ENCODE data around the gene MYOCD.

The MYOCD gene

DNA sequence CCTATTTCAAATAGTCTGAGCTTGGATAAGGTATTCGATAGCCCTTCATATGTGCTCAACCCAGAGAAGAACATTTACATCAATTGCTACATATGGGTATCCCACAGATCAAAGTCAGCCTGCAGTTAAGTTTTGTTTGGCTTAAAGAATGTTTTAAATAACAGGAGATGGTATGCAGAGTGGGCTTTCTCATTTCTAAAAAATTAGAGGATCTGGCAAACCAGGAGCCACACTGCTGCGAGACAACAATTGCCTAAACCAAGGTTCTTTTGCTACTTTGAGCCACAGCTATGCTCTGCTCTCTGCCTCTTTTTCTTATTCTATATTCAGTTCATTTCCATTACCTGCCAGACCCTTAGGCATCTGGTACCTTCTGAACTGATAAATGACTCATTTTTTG is 93.4 kb downstream of the MYOCD start:
- DNase-seq (ENCODE audit: low read depth), result no peak
- TF ChIP-seq, protein P1, sequence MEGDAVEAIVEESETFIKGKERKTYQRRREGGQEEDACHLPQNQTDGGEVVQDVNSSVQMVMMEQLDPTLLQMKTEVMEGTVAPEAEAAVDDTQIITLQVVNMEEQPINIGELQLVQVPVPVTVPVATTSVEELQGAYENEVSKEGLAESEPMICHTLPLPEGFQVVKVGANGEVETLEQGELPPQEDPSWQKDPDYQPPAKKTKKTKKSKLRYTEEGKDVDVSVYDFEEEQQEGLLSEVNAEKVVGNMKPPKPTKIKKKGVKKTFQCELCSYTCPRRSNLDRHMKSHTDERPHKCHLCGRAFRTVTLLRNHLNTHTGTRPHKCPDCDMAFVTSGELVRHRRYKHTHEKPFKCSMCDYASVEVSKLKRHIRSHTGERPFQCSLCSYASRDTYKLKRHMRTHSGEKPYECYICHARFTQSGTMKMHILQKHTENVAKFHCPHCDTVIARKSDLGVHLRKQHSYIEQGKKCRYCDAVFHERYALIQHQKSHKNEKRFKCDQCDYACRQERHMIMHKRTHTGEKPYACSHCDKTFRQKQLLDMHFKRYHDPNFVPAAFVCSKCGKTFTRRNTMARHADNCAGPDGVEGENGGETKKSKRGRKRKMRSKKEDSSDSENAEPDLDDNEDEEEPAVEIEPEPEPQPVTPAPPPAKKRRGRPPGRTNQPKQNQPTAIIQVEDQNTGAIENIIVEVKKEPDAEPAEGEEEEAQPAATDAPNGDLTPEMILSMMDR (IDR thresholded peaks at IDR 0.05; ENCODE audit: low read length, missing control alignments), result no peak
- no peak overlapping the region for H3K4me3 ChIP-seq (replicated peaks; ENCODE audit: low read depth, low read length)

DNA sequence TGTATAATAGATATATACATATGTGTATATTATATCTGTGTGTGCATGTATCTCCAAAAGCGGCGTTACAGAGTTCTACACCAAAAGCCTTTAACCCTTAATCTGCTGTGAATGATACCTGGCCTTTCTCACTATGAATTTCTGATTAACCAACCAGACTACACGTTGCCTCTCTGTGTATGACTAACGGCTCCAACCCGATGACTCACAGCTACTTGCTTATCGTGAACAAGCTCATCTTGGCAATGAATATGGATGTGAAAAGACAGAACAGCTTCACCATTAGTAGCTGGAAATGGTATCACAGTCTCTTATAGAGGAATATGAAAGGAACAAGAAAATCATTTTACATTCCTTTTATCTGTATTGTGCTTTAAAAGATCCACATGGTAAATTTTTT is 99.9 kb downstream of the MYOCD start:
- no peak overlapping the region for H3K4me3 ChIP-seq (replicated peaks; ENCODE audit: low read depth, low read length)
- TF ChIP-seq, protein P1 (IDR thresholded peaks at IDR 0.05; ENCODE audit: low read length, missing control alignments), result no peak
- DNase-seq (ENCODE audit: low read depth), result peak; percentile 88

DNA sequence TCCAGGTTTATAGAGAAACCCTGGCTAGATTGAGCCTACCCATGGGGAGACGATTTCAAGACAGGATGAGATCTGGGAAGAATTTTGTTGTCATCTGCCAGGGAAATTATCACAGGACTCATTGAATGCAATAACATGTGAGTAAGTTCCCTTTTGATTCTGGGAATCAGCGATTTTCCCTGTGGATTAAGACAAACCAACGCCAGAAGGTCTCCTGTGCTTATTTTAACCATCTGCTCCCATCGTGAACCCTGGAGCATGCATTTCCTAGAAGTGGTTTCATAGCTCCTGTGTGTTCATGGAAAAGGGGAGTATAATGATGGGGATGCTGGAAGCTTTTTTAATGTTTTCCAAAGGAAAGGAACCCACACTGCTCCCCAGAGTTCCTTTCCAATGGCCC is 102.6 kb downstream of the MYOCD start:
- DNase-seq (ENCODE audit: low read depth), result no peak
- TF ChIP-seq, protein P1 (IDR thresholded peaks at IDR 0.05; ENCODE audit: low read length, missing control alignments), result no peak
- no peak overlapping the region for H3K4me3 ChIP-seq (replicated peaks; ENCODE audit: low read depth, low read length)

DNA sequence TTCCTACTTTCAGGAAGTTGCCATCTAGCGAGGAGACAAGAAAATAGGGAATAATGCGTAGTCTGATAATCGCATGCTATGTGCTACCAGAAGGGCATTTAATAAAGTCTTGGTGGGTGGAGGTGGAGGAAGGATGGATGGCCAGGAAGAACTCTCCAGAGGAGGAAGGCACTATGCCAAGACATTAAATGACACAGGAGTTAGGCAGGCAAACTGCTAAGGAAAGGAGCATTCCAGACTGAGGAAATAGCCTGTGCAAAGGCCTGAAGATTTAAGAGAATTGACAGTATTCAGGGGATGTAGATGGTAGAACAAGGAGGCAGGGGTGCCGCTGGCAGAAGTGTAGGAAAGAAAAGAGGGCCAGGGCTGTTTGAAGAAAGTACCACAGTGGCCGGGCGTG is 104.3 kb downstream of the MYOCD start:
- TF ChIP-seq, protein P1 (IDR thresholded peaks at IDR 0.05; ENCODE audit: low read length, missing control alignments), result no peak
- no peak for DNase-seq (ENCODE audit: low read depth)
- H3K4me3 ChIP-seq (replicated peaks; ENCODE audit: low read depth, low read length), result no peak overlapping the region

DNA sequence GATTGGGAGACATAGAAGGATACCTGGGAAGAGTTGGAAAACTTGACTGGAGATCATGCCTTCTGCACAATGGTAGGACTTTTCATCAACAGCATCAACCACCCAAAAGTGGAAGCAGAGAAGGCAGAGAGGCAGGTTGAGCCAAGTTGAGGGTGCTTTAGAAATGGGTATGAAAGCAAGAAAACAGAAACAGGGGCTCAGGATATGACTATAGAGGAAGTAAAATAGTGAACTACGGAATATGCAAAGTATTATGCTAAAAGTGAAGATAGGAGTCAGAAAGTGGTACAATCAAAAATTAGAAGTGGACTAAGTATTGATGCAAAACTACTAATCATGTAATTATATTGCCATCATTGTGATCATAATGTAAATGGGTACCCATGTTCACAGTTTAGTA is 107.5 kb downstream of the MYOCD start:
- no peak overlapping the region for H3K4me3 ChIP-seq (replicated peaks; ENCODE audit: low read depth, low read length)
- no peak for DNase-seq (ENCODE audit: low read depth)
- TF ChIP-seq, protein P1 (IDR thresholded peaks at IDR 0.05; ENCODE audit: low read length, missing control alignments), result no peak

DNA sequence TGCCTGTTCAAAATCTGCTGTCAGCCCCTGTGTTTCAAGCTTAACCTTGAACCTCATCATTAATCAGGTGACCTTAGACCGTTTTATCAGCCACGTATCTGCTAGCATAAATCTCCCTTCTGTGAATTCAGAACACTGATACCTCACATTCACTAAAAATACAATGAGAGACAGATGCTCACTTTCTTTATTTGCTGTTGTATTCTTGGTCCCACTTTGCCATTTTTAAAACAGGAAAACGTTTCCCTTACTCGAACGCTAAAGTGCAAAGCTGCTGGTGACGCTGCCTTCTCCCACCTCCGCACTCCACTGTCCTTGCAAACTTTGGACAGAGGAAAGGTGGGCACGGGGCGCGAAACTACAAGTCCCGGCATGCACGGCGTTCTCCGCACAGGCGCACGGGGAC is 123.4 kb downstream of the MYOCD start:
- TF ChIP-seq, protein P1 (IDR thresholded peaks at IDR 0.05; ENCODE audit: low read length, missing control alignments), result no peak
- H3K4me3 ChIP-seq (replicated peaks; ENCODE audit: low read depth, low read length), result peak overlapping the region; percentile 63
- no peak for DNase-seq (ENCODE audit: low read depth)

DNA sequence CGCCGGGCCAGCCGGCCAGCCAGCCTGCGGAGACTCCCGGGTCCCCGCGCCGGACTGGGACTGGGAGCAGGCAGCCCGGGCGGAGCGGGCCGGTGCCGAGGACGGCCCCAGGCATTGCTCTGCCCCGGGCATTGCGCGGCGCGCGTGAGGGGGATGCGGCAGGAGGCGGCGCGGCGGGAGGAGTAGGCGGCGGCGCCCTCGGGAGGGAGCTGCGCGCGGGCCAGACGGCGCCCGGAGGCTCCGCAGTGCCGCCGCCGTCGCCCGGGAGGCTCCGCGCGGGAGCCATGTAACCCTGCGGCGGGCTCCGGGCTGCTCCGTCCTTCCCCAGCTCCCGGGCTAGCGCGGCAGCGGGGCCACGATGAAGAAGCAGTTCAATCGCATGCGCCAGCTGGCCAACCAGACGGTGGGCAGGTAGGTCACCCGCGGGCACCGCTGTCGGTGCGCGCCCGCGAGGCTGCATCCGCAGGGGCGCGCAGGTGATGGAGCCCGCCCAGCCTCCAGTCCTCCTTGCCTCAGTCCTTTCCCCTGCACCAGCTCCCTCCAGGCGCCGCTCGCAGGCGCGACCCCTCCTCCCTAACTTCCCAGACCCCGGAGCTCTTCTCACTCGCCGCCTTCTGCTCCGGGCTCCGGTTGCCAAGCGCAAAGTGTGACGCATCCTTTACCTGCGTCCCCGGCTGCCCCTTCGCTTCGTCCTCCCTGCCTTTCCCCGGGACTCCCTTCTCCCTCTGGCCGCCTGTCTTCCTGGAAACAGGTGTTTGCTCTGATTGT is 124.0 kb downstream of the MYOCD start, which contains the start of gene ARHGAP44:
Gene ARHGAP44 (plus strand): TSS at position 18 of the 768 bp plus-strand sequence. CDS start 341 bp downstream, at position 359.
- TF ChIP-seq, protein P1 (IDR thresholded peaks at IDR 0.05; ENCODE audit: low read length, missing control alignments), result no peak
- H3K4me3 ChIP-seq (replicated peaks; ENCODE audit: low read depth, low read length), result peak within 1 kb of the TSS; percentile 63
- peak; percentile 65 for DNase-seq (ENCODE audit: low read depth)

All from fibroblast of pulmonary artery (primary cell).